Peyer's patch (tissue), 4 donors: ENCODE results near the gene KAZN.

Source experiments
- CTCF ChIP-seq, 6 experiments: fragments of 450-650 bp in 4 of 6; fragments of 200-600 bp in 2 of 6; sonication (generic) in 1 of 6; IDR thresholded peaks; one replicate each; pipeline ENCODE4 v1.5.1; 2017 to 2019; ENCODE audit warnings: antibody characterized with exemption in 6 of 6, mild to moderate bottlenecking in 3 of 6, moderate library complexity in 1 of 6
- POLR2A ChIP-seq, 2 donors: fragments of 450-650 bp; IDR thresholded peaks; one replicate each; pipeline ENCODE4 v1.5.1; 2017; ENCODE audit warnings: antibody characterized with exemption in 2 of 2, mild to moderate bottlenecking in 2 of 2, moderate library complexity in 2 of 2

GRCh38 chr1:14929547-14930246 is 331.2 kb downstream of the KAZN start:
- TF ChIP-seq CTCF (IDR thresholded peaks at IDR 0.05): no peak
- TF ChIP-seq POLR2A (IDR thresholded peaks at IDR 0.05): no peak
